Osteocyte (in vitro differentiated cells): ENCODE results near the gene LAPTM5. TPM values are rescaled to one million over a fixed set of nuclear protein-coding genes. Genes with fewer than 3 reads are reported as not detected.

Experiments
- DNase-seq: peaks from one replicate; pipeline ENCODE4 v3.0.0; 2021; ENCODE audit warnings: mixed read lengths; ENCODE audit not compliant: unreplicated experiment; ENCODE audit errors: extremely low spot score
- H3K27ac Mint-ChIP-seq: one replicate; pipeline ENCODE4 v1.8.0; 2021; ENCODE audit warnings: mild to moderate bottlenecking, mixed read lengths; ENCODE audit not compliant: unreplicated experiment
- H3K27me3 Mint-ChIP-seq: one replicate; pipeline ENCODE4 v1.8.0; 2021; ENCODE audit warnings: mixed read lengths; ENCODE audit not compliant: unreplicated experiment
- H3K36me3 Mint-ChIP-seq: one replicate; pipeline ENCODE4 v1.8.0; 2021; ENCODE audit warnings: mixed read lengths; ENCODE audit not compliant: unreplicated experiment
- H3K4me1 Mint-ChIP-seq: one replicate; pipeline ENCODE4 v1.8.0; 2021; ENCODE audit warnings: mixed read lengths; ENCODE audit not compliant: unreplicated experiment
- H3K4me3 Mint-ChIP-seq: one replicate; pipeline ENCODE4 v1.8.0; 2021; ENCODE audit warnings: mild to moderate bottlenecking, moderate library complexity, mixed read lengths; ENCODE audit not compliant: unreplicated experiment
- H3K9me3 Mint-ChIP-seq: one replicate; pipeline ENCODE4 v1.8.0; 2021; ENCODE audit warnings: mixed read lengths; ENCODE audit not compliant: unreplicated experiment
- CTCF ChIP-seq: fragments of 200-600 bp; sonication (generic); IDR thresholded peaks from 2 replicates; pipeline ENCODE4 v1.5.0; 2021; ENCODE audit warnings: antibody characterized with exemption, mild to moderate bottlenecking, moderate library complexity
- total RNA-seq: library from RNA; stranded (reverse); gene quantifications from 2 replicates; pipeline ENCODE4 v1.2.1, GENCODE V29; 2021

Gene LAPTM5
- total RNA-seq, 1 donor from 2014 or later, result not detected

DNA sequence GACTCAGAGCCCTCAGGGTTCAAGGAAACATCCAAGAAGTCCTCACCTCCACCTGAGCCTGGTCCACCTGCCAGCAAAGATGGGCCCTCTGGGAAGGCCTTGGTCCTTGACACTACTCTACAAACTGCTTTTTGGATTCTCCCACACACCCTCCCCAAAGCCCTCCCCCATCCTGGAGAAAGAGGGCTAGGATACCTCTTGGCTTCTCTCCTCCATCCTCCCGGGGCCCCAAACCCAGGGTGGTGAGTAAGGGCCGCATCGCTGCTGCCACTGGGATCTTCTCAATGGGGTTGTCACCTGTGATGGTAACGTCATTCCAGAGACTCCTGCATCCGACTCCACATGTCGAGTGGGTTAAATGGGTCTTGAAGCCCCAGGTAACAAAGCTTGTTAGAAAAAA, 60.7 kb downstream of the LAPTM5 start:
- DNase-seq, result no peak
- Mint-ChIP-seq H3K36me3 (no peaks in the 10 kb centered on the region), H3K27me3 (peaks cover 25% of the 10 kb centered on the region), H3K4me1 (no peaks in the 10 kb centered on the region), H3K27ac (no peak overlapping the region), H3K9me3 (no peaks in the 10 kb centered on the region), H3K4me3 (no peak overlapping the region)
- TF ChIP-seq CTCF, result no peak

GRCh38 chr1:30695439-30695841, 62.1 kb downstream of the LAPTM5 start:
- H3K27ac Mint-ChIP-seq, result no peak overlapping the region

DNA sequence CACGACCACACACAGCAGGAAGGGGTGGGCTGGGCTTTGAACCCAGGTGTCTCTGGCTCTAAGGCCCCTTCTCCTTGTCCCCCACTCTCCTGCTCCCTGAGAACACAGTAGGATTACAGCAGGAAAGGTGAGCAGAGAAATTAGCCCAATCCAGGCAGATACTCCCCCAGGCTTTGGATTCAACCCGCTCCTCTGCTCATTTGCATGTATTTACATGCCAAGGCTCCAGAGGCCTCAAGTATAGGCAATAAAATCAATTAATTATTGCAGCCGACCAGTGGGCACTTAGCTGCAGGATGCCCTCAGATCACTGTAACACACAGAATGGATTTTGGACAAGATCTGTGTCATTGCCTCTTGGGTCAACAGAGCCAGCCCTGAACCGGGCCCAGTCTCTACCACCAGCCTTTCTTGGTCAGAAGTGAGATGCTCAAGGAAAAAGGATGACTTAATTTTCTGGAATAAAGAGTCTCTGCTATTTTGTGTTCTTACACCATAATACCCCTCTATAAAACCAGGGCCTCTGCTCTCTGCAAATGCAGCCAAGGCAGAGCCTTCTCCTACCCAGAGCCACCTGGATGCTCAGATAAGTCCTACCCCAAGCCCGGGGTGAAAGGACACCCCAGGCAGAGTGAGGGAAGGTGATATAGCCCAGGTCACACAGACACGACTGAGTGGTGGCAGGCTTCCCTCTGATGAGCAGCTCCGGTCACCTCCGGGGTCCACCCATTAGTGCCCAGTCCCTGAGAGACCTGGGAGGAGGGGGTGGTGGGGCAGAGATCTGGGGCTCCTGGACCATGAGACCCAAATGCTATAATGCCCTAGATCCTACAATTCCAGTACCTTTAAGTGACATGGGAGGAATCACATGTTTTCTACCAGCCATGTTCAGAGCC, 63.0 kb downstream of the LAPTM5 start:
- Mint-ChIP-seq H3K27ac (no peak overlapping the region), H3K4me1 (peaks cover 4% of the 10 kb centered on the region), H3K36me3 (no peaks in the 10 kb centered on the region), H3K9me3 (no peaks in the 10 kb centered on the region), H3K4me3 (no peak overlapping the region), H3K27me3 (peaks cover 38% of the 10 kb centered on the region)
- no peak for DNase-seq
- no peak for TF ChIP-seq CTCF

More at GRCh38 chr1:30695439-30695841, 62.1 kb downstream of the LAPTM5 start:
- Mint-ChIP-seq H3K4me3 (no peak overlapping the region), H3K27me3 (peaks cover 32% of the 10 kb centered on the region), H3K4me1 (no peaks in the 10 kb centered on the region), H3K9me3 (no peaks in the 10 kb centered on the region), H3K36me3 (no peaks in the 10 kb centered on the region)
- no peak for DNase-seq
- TF ChIP-seq CTCF, result no peak

DNA sequence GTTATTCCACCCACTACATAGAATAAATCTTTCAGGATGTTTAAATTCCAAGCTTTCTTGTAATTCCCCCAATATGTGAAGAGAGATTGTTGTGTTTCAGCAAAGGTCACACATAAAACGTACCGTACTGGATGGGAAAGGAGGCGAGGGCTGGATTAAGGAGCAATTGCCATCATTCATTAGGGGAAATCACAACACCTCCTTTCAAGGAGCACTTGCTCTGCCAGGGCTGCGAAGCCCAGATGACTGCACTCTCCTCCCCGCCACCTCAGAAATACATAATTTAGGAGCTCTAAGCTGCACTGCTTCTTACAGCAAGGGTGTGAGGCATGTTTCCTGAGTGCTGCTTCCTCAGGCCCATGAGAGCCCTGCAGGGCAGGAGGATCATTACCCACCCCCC, 63.8 kb downstream of the LAPTM5 start:
- Mint-ChIP-seq H3K4me3 (no peak overlapping the region), H3K9me3 (no peaks in the 10 kb centered on the region), H3K4me1 (peaks cover 4% of the 10 kb centered on the region), H3K36me3 (no peaks in the 10 kb centered on the region), H3K27me3 (peaks cover 45% of the 10 kb centered on the region), H3K27ac (no peak overlapping the region)
- DNase-seq, result no peak
- TF ChIP-seq CTCF, result no peak

DNA sequence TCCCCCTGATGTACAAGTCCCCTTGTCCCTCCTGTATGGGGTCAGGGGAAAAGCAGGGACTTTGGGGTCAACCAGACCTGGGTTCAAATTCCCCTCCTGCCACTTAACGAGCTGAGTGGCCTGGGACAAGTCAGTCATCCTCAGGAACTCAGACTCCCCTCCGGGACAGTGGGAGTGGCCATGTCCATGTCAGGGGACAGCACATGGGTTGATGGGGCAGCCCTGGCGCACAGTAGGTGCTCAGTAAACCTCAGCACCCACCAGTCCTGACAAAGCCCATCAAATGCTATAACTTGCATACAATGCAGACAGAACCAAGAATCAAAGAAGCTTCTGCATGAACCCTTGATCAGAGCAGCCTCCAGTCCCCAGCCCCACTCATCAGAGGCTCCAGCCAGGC, 64.2 kb downstream of the LAPTM5 start:
- Mint-ChIP-seq H3K36me3 (no peaks in the 10 kb centered on the region), H3K27ac (no peak overlapping the region), H3K9me3 (no peaks in the 10 kb centered on the region), H3K27me3 (peaks cover 50% of the 10 kb centered on the region), H3K4me3 (no peak overlapping the region), H3K4me1 (peaks cover 4% of the 10 kb centered on the region)
- no peak for DNase-seq
- TF ChIP-seq CTCF, result no peak
